Heart left ventricle (tissue), 16 donors: ENCODE measurements around the gene MINDY4. TPM values are rescaled to one million over a fixed set of nuclear protein-coding genes. Genes with fewer than 3 reads are reported as not detected.
A peak's percentile ranks its signal among the peaks of the same experiment; 100 is the strongest.

Source experiments
- ATAC-seq, 4 donors: fragments of 200-7000 bp; cut with Tn5 transposase; one replicate each; pipeline ENCODE4 v1.9.1; 2020 to 2022; ENCODE audit warnings: moderate library complexity in 4 of 4, mild to moderate bottlenecking in 3 of 4, moderate number of reproducible peaks in 1 of 4
- DNase-seq, 5 donors: peaks; one replicate each; pipeline ENCODE4 v3.0.0-alpha.2; 2020
- H3K27ac ChIP-seq, 12 donors: fragments of 200-600 bp; sonication (generic) in 4 of 12; one replicate each; pipeline versions ENCODE4 v1.5.0 to v1.8.0; 2016 to 2022; ENCODE audit warnings: mild to moderate bottlenecking in 2 of 12
- H3K27me3 ChIP-seq, 9 donors: fragments of 200-600 bp; sonication (generic) in 2 of 9; one replicate each; pipeline versions ENCODE4 v1.5.1 to v1.8.0; 2016 to 2022; ENCODE audit warnings: mild to moderate bottlenecking in 3 of 9
- H3K36me3 ChIP-seq, 9 donors: fragments of 200-600 bp; sonication (generic) in 2 of 9; one replicate each; pipeline versions ENCODE4 v1.5.0 to v1.8.0; 2018 to 2022; ENCODE audit warnings: mild to moderate bottlenecking in 2 of 9
- H3K4me1 ChIP-seq, 12 donors: fragments of 200-600 bp; sonication (generic) in 4 of 12; one replicate each; pipeline versions ENCODE4 v1.5.0 to v1.8.0; 2016 to 2022; ENCODE audit warnings: mild to moderate bottlenecking in 3 of 12
- H3K4me3 ChIP-seq, 12 donors: fragments of 200-600 bp; sonication (generic) in 4 of 12; one replicate each; pipeline versions ENCODE4 v1.5.0 to v1.8.0; 2017 to 2022; ENCODE audit warnings: mild to moderate bottlenecking in 9 of 12, moderate library complexity in 4 of 12
- H3K9me3 ChIP-seq, 12 donors: fragments of 200-600 bp; sonication (generic) in 4 of 12; one replicate each; pipeline versions ENCODE4 v1.5.0 to v1.8.0; 2016 to 2022; ENCODE audit warnings: mild to moderate bottlenecking in 1 of 12
- POLR2A ChIP-seq, 2 donors: fragments of 450-650 bp; IDR thresholded peaks; one replicate each; pipeline ENCODE4 v1.6.1; 2017; ENCODE audit warnings: antibody characterized with exemption in 2 of 2, mild to moderate bottlenecking in 2 of 2, moderate library complexity in 2 of 2
- WGBS, 4 donors: extraction: QIAGEN DNeasy Blood & Tissue Kit in 2 of 4; methylation state at CpG; one replicate each; pipeline versions ENCODE4 v1.1.5 to v1.1.7; 2013 to 2018; 5-methylcytosine and 5-hydroxymethylcytosine counted together
- intact Hi-C, 10 donors: fragments of 100-400 bp; cut with DNase I; formaldehyde crosslinking; loops; one replicate each; pipeline versions ENCODE4 v1.11.1 to v1.14.2; 2022
- polyA plus RNA-seq, 2 donors: library from polyadenylated mRNA; stranded (reverse); fragments of 200-250 nt; gene quantifications; one replicate each; pipeline ENCODE4 v1.2.3, GENCODE V29; 2013
- total RNA-seq, 9 donors: library from RNA; depleted of rRNA in 2 of 9; stranded (reverse); fragments of >200 nt in 2 of 9; fragmentation: NEBNext Ultra II Directional in 3 of 9; extraction: Animal tissue kit (Norgen Biotek cat#: 25700) in 3 of 9; gene quantifications; one replicate each; pipeline versions ENCODE4 v1.1.0 to v1.2.4, GENCODE V29; 2016 to 2023
- TF ChIP-seq, protein P1 (sequence below), 12 donors: fragments of 200-600 bp; sonication (generic) in 4 of 12; IDR thresholded peaks; one replicate each; pipeline versions ENCODE4 v1.5.0 to v1.8.0; 2018 to 2022; ENCODE audit warnings: antibody characterized with exemption in 12 of 12, mild to moderate bottlenecking in 5 of 12
- donor health status: ischemic (EF 13 %, LVEDD 7.1; RV severe dilation, severe dysfunction).
- donor health status: healthy with polysubstance abuse.
- donor health status: DM: no; HTN: yes; CAD: no.
- donor health status: DM: no; HTN: no; CAD: no.
- donor health status: ischemic (EF 25% LVEDD 6.9; RV normal size, moderate dysfunction).
- donor health status: ischemic (EF 25% LVEDD 5.7; RV mildly dilated, moderate dysfunction).
- donor health status: healthy.
- donor health status: DM: yes; HTN: yes; CAD: no.
- donor health status: ischemic (EF 35%, LVEDD 5.7; RV mildly dilated, moderate dysfunction).
- donor health status: nonischemic (EF 11% LVEDD 7.7; RV severe dilation, severe dysfunction).
- donor health status: DM: yes; HTN: yes; CAD: no.
- donor health status: PGD.
- donor health status: ischemic (EF 29% LVEDD 5.4; RV normal size, mild dysfunction).
- donor health status: nonischemic (EF 23%, LVEDD 6.1; RV moderate dilation, normal function).

MINDY4 gene
- total and polyA plus RNA-seq, 11 donors, result 1.3 to 6.0 (median 2.9) TPM

DNA sequence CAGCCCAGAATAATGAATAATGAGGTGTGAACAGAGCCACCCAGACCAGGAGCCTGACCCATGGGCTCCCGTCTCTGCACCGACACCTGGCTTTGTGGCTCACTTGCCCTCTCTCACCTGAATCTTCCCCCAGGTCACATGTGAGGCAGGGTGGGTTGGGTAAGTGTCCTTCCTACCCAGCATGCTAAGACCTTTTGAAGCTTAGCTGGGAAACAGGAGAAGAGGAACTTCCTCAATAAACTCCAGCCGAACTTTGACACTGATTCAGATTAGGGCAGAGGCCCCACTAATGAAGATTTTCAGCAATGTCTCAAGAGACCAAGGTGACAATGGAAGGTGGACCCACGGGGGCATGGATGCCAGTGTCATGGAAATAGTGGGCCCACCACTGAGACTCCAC is 93.9 kb downstream of the MINDY4 start:
- DNase-seq (no peak), ATAC-seq (no peak)
- TF ChIP-seq, protein P1, sequence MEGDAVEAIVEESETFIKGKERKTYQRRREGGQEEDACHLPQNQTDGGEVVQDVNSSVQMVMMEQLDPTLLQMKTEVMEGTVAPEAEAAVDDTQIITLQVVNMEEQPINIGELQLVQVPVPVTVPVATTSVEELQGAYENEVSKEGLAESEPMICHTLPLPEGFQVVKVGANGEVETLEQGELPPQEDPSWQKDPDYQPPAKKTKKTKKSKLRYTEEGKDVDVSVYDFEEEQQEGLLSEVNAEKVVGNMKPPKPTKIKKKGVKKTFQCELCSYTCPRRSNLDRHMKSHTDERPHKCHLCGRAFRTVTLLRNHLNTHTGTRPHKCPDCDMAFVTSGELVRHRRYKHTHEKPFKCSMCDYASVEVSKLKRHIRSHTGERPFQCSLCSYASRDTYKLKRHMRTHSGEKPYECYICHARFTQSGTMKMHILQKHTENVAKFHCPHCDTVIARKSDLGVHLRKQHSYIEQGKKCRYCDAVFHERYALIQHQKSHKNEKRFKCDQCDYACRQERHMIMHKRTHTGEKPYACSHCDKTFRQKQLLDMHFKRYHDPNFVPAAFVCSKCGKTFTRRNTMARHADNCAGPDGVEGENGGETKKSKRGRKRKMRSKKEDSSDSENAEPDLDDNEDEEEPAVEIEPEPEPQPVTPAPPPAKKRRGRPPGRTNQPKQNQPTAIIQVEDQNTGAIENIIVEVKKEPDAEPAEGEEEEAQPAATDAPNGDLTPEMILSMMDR (IDR thresholded peaks at IDR 0.05), result no peak
- no peak for TF ChIP-seq POLR2A (IDR thresholded peaks at IDR 0.05)
- Histone ChIP-seq H3K9me3 (no peaks in the 10 kb centered on the region), H3K4me3 (no peak overlapping the region), H3K4me1 (peaks cover 0 to 71% (median 42%) of the 10 kb centered on the region in 12 donors), H3K27me3 (no peaks in the 10 kb centered on the region), H3K36me3 (peaks cover 0 to 6% (median 0%) of the 10 kb centered on the region in 9 donors), H3K27ac (no peak overlapping the region)
- intact Hi-C loops, result loop anchor here in 3 of 10 donors (5.0 kb wide), 2 partner anchors 48 to 72 kb away; no protein-coding TSS in a partner anchor
- 88 to 97% (median 96%) methylated on average over 4 of the region's 4 CpGs for WGBS, 4 donors

DNA sequence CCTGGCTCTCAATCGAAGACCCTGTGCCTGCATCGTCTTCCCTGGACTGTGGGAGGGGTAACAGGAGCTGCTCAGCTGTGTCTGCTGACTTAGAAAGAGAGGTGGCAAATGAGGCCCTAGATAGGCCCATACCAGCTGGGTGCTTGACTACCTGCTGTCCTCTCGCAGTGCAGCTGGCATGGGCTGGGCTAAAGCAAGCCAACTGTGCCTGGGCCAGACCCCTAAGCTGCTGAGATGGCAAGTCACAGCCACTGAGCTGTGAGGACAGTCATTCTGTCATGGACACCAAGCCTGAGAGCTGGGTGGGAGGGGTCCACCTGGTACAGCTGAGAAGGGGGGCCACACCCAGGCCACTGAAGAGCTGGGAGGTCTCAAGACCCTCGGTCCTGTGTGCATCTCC is 94.6 kb downstream of the MINDY4 start:
- Histone ChIP-seq H3K4me3 (no peak overlapping the region), H3K36me3 (peaks cover 0 to 6% (median 0%) of the 10 kb centered on the region in 9 donors), H3K4me1 (peaks cover 0 to 78% (median 47%) of the 10 kb centered on the region in 12 donors), H3K27ac (no peak overlapping the region), H3K27me3 (no peaks in the 10 kb centered on the region), H3K9me3 (no peaks in the 10 kb centered on the region)
- DNase-seq (peak in 1 of 5 donors; percentile 44), ATAC-seq (no peak)
- no peak for TF ChIP-seq POLR2A (IDR thresholded peaks at IDR 0.05)
- TF ChIP-seq, protein P1 (IDR thresholded peaks at IDR 0.05), result no peak
- 72 to 92% (median 88%) methylated on average over 4 of the region's 4 CpGs for WGBS, 4 donors
- intact Hi-C loops, result loop anchor here in 3 of 10 donors (5.0 kb wide), 2 partner anchors 49 to 71 kb away; no protein-coding TSS in a partner anchor

DNA sequence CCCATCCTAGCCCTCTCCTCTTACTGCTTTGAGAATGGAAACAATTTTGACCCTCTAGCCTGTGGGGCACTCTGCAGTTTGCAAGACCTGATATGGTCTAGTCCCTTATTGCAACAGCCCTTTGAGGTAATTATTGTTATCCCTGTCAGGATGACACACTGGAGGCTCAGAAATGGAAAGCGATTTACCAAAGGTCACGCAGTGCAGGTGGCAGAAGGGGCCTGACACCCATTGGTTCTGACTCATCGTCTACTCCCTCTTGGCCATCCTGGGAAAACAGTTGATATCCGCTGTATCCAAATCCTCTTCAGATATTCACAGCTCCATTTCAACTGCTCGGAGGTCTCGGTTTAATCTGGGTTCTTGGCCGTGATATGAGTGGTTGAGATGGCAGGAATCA is 95.7 kb downstream of the MINDY4 start:
- ATAC-seq (peak in 1 of 4 donors; percentile 43), DNase-seq (no peak)
- TF ChIP-seq, protein P1 (IDR thresholded peaks at IDR 0.05), result no peak
- TF ChIP-seq POLR2A (IDR thresholded peaks at IDR 0.05), result no peak
- peaks cover 0 to 6% (median 0%) of the 10 kb centered on the region in 9 donors for H3K36me3 ChIP-seq
- no peaks in the 10 kb centered on the region for H3K27me3 ChIP-seq
- H3K4me3 ChIP-seq, result no peak overlapping the region
- peaks cover 0 to 85% (median 50%) of the 10 kb centered on the region in 12 donors for H3K4me1 ChIP-seq
- no peaks in the 10 kb centered on the region for H3K9me3 ChIP-seq
- intact Hi-C loops, result loop anchor here in 3 of 10 donors (5.0 kb wide), 2 partner anchors 50 to 70 kb away; no protein-coding TSS in a partner anchor
- H3K27ac ChIP-seq, result peak overlapping the region in 5 of 12 donors; percentile 19 to 56 (median 50)
- 61 to 72% (median 69%) methylated on average over 7 of the region's 7 CpGs for WGBS, 4 donors

DNA sequence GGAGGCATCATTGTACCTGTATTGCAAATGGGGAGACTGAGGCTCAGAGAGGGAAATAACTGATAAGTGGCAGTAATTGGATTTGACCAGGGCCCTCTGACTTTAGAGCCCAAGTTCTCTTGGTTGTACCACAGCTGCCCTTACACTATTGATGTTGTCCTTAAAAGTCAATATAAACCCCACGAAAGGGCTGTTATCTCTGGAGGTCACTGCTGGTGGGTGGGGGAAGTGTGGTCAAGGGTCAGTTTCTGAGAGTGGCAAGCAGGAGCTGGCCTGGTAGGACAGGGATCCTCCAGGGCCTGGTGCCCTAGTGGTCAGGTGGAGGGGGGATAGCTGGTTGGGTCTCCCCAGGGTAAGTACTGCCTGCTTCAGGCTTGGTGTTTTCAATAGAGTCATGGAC is 96.3 kb downstream of the MINDY4 start:
- H3K27ac ChIP-seq, result peak overlapping the region in 4 of 12 donors; percentile 19 to 56 (median 32)
- no peaks in the 10 kb centered on the region for H3K9me3 ChIP-seq
- TF ChIP-seq POLR2A (IDR thresholded peaks at IDR 0.05), result no peak
- TF ChIP-seq, protein P1 (IDR thresholded peaks at IDR 0.05), result no peak
- no peaks in the 10 kb centered on the region for H3K27me3 ChIP-seq
- peaks cover 0 to 11% (median 0%) of the 10 kb centered on the region in 9 donors for H3K36me3 ChIP-seq
- no peak for ATAC-seq
- H3K4me1 ChIP-seq, result peaks cover 0 to 85% (median 50%) of the 10 kb centered on the region in 12 donors
- intact Hi-C loops, result loop anchor here in 3 of 10 donors (5.0 kb wide), 2 partner anchors 50 to 70 kb away; no protein-coding TSS in a partner anchor
- H3K4me3 ChIP-seq, result no peak overlapping the region
- no peak for DNase-seq
- WGBS, 4 donors, result 58 to 94% (median 80%) methylated on average over 1 of the region's 1 CpG
